Nephron progenitor cell (in vitro differentiated cells): ENCODE data around the gene GYS1.

Experiments used
- DNase-seq: peaks from one replicate; pipeline ENCODE4 v3.0.0; 2021
- H3K27ac Mint-ChIP-seq: 2 replicates; pipeline ENCODE4 v1.8.0; 2021; ENCODE audit warnings: mild to moderate bottlenecking, moderate library complexity, mixed read lengths
- H3K27me3 Mint-ChIP-seq: 2 replicates; pipeline ENCODE4 v1.8.0; 2021; ENCODE audit warnings: mild to moderate bottlenecking, low read depth, mixed read lengths; ENCODE audit not compliant: poor library complexity
- H3K36me3 Mint-ChIP-seq: 2 replicates; pipeline ENCODE4 v1.8.0; 2021; ENCODE audit warnings: low read depth, mixed read lengths
- H3K4me1 Mint-ChIP-seq: 2 replicates; pipeline ENCODE4 v1.8.0; 2021; ENCODE audit warnings: mixed read lengths
- H3K4me3 Mint-ChIP-seq: 2 replicates; pipeline ENCODE4 v1.8.0; 2021; ENCODE audit warnings: mild to moderate bottlenecking, moderate library complexity, mixed read lengths
- H3K9me3 Mint-ChIP-seq: 2 replicates; pipeline ENCODE4 v1.8.0; 2021; ENCODE audit warnings: mild to moderate bottlenecking, moderate library complexity, mixed read lengths
- CTCF ChIP-seq: fragments of 200-600 bp; sonication (generic); IDR thresholded peaks from 2 replicates; pipeline ENCODE4 v1.5.0; 2021; ENCODE audit warnings: antibody characterized with exemption

GYS1 gene

GRCh38 chr19:48991011-48991609 is 2.0 kb downstream of the GYS1 start:
- Mint-ChIP-seq H3K27ac (peak overlapping the region; percentile 59), H3K4me1 (peaks cover 43% of the 10 kb centered on the region), H3K4me3 (peak overlapping the region; percentile 98), H3K9me3 (no peaks in the 10 kb centered on the region), H3K36me3 (peaks cover 38% of the 10 kb centered on the region), H3K27me3 (no peaks in the 10 kb centered on the region)
- no peak for DNase-seq
- TF ChIP-seq CTCF, result no peak

- H3K9me3 Mint-ChIP-seq, result no peaks in the 10 kb centered on the region
- H3K36me3 Mint-ChIP-seq, result peaks cover 43% of the 10 kb centered on the region
- H3K27me3 Mint-ChIP-seq, result no peaks in the 10 kb centered on the region
- H3K4me1 Mint-ChIP-seq, result peaks cover 42% of the 10 kb centered on the region
- H3K27ac Mint-ChIP-seq, result peak overlapping the region; percentile 23
- peak overlapping the region; percentile 36 for H3K4me3 Mint-ChIP-seq
- DNase-seq, result no peak
- no peak for TF ChIP-seq CTCF
Observed at GRCh38 chr19:48990400-48990799, 2.7 kb downstream of the GYS1 start.

- H3K9me3 Mint-ChIP-seq, result no peaks in the 10 kb centered on the region
- peak overlapping the region; percentile 2 for H3K4me3 Mint-ChIP-seq
- H3K36me3 Mint-ChIP-seq, result peaks cover 49% of the 10 kb centered on the region
- H3K4me1 Mint-ChIP-seq, result peaks cover 36% of the 10 kb centered on the region
- H3K27me3 Mint-ChIP-seq, result no peaks in the 10 kb centered on the region
- DNase-seq, result no peak
- TF ChIP-seq CTCF, result no peak
- H3K27ac Mint-ChIP-seq, result peak overlapping the region; percentile 23
Observed at GRCh38 chr19:48989701-48990291, 3.3 kb downstream of the GYS1 start.

GRCh38 chr19:48988860-48989259 is 4.2 kb downstream of the GYS1 start:
- no peaks in the 10 kb centered on the region for H3K27me3 Mint-ChIP-seq
- peaks cover 49% of the 10 kb centered on the region for H3K36me3 Mint-ChIP-seq
- no peak for TF ChIP-seq CTCF
- H3K4me3 Mint-ChIP-seq, result no peak overlapping the region
- no peak for DNase-seq
- peaks cover 26% of the 10 kb centered on the region for H3K4me1 Mint-ChIP-seq
- H3K27ac Mint-ChIP-seq, result peak overlapping the region; percentile 36
- H3K9me3 Mint-ChIP-seq, result no peaks in the 10 kb centered on the region

GRCh38 chr19:48988286-48988685 is 4.8 kb downstream of the GYS1 start:
- peaks cover 22% of the 10 kb centered on the region for H3K4me1 Mint-ChIP-seq
- peaks cover 54% of the 10 kb centered on the region for H3K36me3 Mint-ChIP-seq
- H3K27ac Mint-ChIP-seq, result no peak overlapping the region
- no peaks in the 10 kb centered on the region for H3K9me3 Mint-ChIP-seq
- H3K4me3 Mint-ChIP-seq, result no peak overlapping the region
- no peak for TF ChIP-seq CTCF
- H3K27me3 Mint-ChIP-seq, result no peaks in the 10 kb centered on the region
- no peak for DNase-seq

GRCh38 chr19:48987323-48987722 is 5.8 kb downstream of the GYS1 start:
- no peak for DNase-seq
- TF ChIP-seq CTCF, result no peak
- Mint-ChIP-seq H3K9me3 (no peaks in the 10 kb centered on the region), H3K36me3 (peaks cover 60% of the 10 kb centered on the region), H3K4me3 (no peak overlapping the region), H3K27me3 (no peaks in the 10 kb centered on the region), H3K27ac (peak overlapping the region; percentile 56), H3K4me1 (peaks cover 19% of the 10 kb centered on the region)
